Stimulated activated CD4-positive, alpha-beta T cell treated with anti-CD3 and anti-CD28 coated beads, Interleukin-12 subunit alpha, Interleukin-12 subunit beta, amount 100 ng/mL, for 24 hours (primary cell): Measurements from ENCODE around the gene MADD.

Source experiments
- DNase-seq, 2 experiments: peaks; one replicate each; pipeline ENCODE4 v3.0.0-alpha.2; 2020; ENCODE audit warnings: low read depth in 2 of 2

Gene MADD

GRCh38 chr11:47338396-47339241 lies 68.7 kb downstream of the MADD start:
- no peak for DNase-seq

GRCh38 chr11:47340010-47340409 lies 70.1 kb downstream of the MADD start:
- DNase-seq: no peak

GRCh38 chr11:47340980-47341775 lies 71.2 kb downstream of the MADD start:
- no peak for DNase-seq

- no peak for DNase-seq
Measured at GRCh38 chr11:47342036-47342803, 72.3 kb downstream of the MADD start.

GRCh38 chr11:47342854-47343253 lies 72.9 kb downstream of the MADD start:
- DNase-seq: no peak

- no peak for DNase-seq
Measured at GRCh38 chr11:47345890-47346563, 76.1 kb downstream of the MADD start.

GRCh38 chr11:47347137-47347536 lies 77.2 kb downstream of the MADD start:
- no peak for DNase-seq

- DNase-seq: no peak
Measured at GRCh38 chr11:47348131-47348802, 78.3 kb downstream of the MADD start.

GRCh38 chr11:47348859-47349258 lies 78.9 kb downstream of the MADD start:
- DNase-seq: no peak

GRCh38 chr11:47349521-47350095 lies 79.7 kb downstream of the MADD start:
- no peak for DNase-seq

- DNase-seq: no peak
Measured at GRCh38 chr11:47350315-47350714, 80.4 kb downstream of the MADD start.

- DNase-seq: no peak
Measured at GRCh38 chr11:47351156-47352126, 81.5 kb downstream of the MADD start.

- DNase-seq: no peak
Measured at GRCh38 chr11:47352556-47352955, 82.6 kb downstream of the MADD start, which contains the start of gene MYBPC3. Gene MYBPC3 (minus strand): TSS chr11:47352702. CDS start chr11:47352647, 55 bp downstream.

GRCh38 chr11:47353978-47354774 lies 84.2 kb downstream of the MADD start:
- DNase-seq: no peak

GRCh38 chr11:47354913-47355282 lies 85.0 kb downstream of the MADD start:
- no peak for DNase-seq

- DNase-seq: peak in 1 of 2 experiments; percentile 43
Measured at GRCh38 chr11:47355283-47356128, 85.6 kb downstream of the MADD start.

- no peak for DNase-seq
Measured at GRCh38 chr11:47356129-47356997, 86.4 kb downstream of the MADD start.
